HCEC 1CT (cell line): ENCODE measurements around the gene ANKRD36C.
"Not testable (repeated sequence)": the region's sequence is repeated elsewhere in the genome, so short reads cannot be mapped to it uniquely, and the experiment has no call there.

Experiments
- DNase-seq: peaks from one replicate; pipeline ENCODE4 v3.0.0-alpha.2; 2017

Gene ANKRD36C

GRCh38 chr2:95992520-95993272 is 1.1 kb upstream of the ANKRD36C start:
- DNase-seq = peak; percentile 39

- not testable (repeated sequence) for DNase-seq
These were observed 478 bp upstream of the ANKRD36C start for GRCh38 chr2:95992102-95992501.

GRCh38 chr2:95990884-95991283 is 740 bp downstream of the ANKRD36C start:
- not testable (repeated sequence) for DNase-seq

- DNase-seq = not testable (repeated sequence)
These were observed 40.0 kb downstream of the ANKRD36C start for GRCh38 chr2:95951662-95952061.

- peak; percentile 71 for DNase-seq
These were observed 43.6 kb downstream of the ANKRD36C start for GRCh38 chr2:95948039-95948438.

GRCh38 chr2:95939947-95940346 is 51.7 kb downstream of the ANKRD36C start:
- not testable (repeated sequence) for DNase-seq

GRCh38 chr2:95930740-95931139 is 60.9 kb downstream of the ANKRD36C start:
- not testable (repeated sequence) for DNase-seq

GRCh38 chr2:95917007-95917406 is 74.6 kb downstream of the ANKRD36C start:
- DNase-seq = not testable (repeated sequence)

- DNase-seq = not testable (repeated sequence)
These were observed 76.5 kb downstream of the ANKRD36C start for GRCh38 chr2:95915131-95915530.

GRCh38 chr2:95911431-95911830 is 80.2 kb downstream of the ANKRD36C start:
- DNase-seq = peak; percentile 77

- DNase-seq = not testable (repeated sequence)
These were observed 97.2 kb downstream of the ANKRD36C start for GRCh38 chr2:95894443-95894842.

GRCh38 chr2:95867929-95868328 is 123.7 kb downstream of the ANKRD36C start:
- DNase-seq = not testable (repeated sequence)

- not testable (repeated sequence) for DNase-seq
These were observed 124.5 kb downstream of the ANKRD36C start for GRCh38 chr2:95867047-95867677.

- peak; percentile 1 for DNase-seq
These were observed 129.5 kb downstream of the ANKRD36C start for GRCh38 chr2:95862121-95862520.

- no peak for DNase-seq
These were observed 155.5 kb downstream of the ANKRD36C start for GRCh38 chr2:95836151-95836550.

GRCh38 chr2:95834077-95835013 is 157.3 kb downstream of the ANKRD36C start:
- DNase-seq = not testable (repeated sequence)

- not testable (repeated sequence) for DNase-seq
These were observed 167.4 kb downstream of the ANKRD36C start for GRCh38 chr2:95824218-95824617.

- not testable (repeated sequence) for DNase-seq
These were observed 174.1 kb downstream of the ANKRD36C start for GRCh38 chr2:95817521-95817920.

- DNase-seq = not testable (repeated sequence)
These were observed 178.3 kb downstream of the ANKRD36C start for GRCh38 chr2:95813311-95813710.

- no peak for DNase-seq
These were observed 191.7 kb downstream of the ANKRD36C start for GRCh38 chr2:95799892-95800291.

GRCh38 chr2:95799147-95799889 is 192.3 kb downstream of the ANKRD36C start:
- not testable (repeated sequence) for DNase-seq
